Neural progenitor cell (in vitro differentiated cells): ENCODE measurements around the gene XPR1.

ENCODE experiments used
- EZH2 ChIP-seq: fragments of 200-600 bp; sonication (generic); IDR thresholded peaks from 2 replicates; pipeline ENCODE4 v1.6.1; 2017; ENCODE audit warnings: antibody characterized with exemption, mild to moderate bottlenecking, moderate library complexity
- TF ChIP-seq, protein P1 (sequence below): fragments of 200-600 bp; sonication (generic); IDR thresholded peaks from 2 replicates; pipeline ENCODE4 v1.5.1; 2017; ENCODE audit warnings: antibody characterized with exemption, mild to moderate bottlenecking

DNA sequence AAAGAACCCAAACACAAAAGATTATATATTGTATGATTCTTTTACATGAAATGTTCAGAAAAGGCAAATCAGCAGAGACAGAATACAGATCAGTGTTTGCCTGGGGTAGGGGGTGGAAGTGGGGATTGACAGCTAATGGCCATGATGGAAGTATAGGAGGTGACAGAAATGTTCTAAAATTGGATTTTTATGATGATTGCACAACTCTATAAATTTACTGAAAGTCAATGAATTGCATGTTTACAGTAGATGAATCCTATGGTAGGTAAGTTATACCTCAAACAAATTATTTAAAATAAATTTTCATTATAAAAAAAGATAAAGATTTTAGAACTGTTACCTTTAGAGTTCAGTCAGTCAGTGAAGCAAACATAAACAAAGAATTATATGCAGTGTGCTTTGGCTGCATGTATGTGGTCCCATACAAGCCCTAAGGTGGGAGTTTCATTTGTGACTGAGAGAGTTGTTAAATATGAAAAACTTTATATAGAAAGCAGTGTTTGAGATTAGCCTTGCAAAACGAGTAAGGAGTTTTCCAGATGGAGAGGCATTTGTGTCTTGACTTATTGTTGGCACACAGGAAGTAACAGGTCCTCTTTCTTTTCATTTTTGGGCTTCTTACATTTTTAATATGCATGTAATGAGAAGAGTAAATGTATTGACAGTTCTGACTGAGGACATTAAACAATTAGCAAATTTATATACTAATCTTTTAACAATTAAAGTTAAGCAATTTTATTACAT, 165.2 kb downstream of the XPR1 start:
- TF ChIP-seq, protein P1, sequence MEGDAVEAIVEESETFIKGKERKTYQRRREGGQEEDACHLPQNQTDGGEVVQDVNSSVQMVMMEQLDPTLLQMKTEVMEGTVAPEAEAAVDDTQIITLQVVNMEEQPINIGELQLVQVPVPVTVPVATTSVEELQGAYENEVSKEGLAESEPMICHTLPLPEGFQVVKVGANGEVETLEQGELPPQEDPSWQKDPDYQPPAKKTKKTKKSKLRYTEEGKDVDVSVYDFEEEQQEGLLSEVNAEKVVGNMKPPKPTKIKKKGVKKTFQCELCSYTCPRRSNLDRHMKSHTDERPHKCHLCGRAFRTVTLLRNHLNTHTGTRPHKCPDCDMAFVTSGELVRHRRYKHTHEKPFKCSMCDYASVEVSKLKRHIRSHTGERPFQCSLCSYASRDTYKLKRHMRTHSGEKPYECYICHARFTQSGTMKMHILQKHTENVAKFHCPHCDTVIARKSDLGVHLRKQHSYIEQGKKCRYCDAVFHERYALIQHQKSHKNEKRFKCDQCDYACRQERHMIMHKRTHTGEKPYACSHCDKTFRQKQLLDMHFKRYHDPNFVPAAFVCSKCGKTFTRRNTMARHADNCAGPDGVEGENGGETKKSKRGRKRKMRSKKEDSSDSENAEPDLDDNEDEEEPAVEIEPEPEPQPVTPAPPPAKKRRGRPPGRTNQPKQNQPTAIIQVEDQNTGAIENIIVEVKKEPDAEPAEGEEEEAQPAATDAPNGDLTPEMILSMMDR: no peak
- no peak for TF ChIP-seq EZH2
